Thymus (tissue), 11 donors: ENCODE data around the gene LRRC25. TPM values are rescaled to one million over a fixed set of nuclear protein-coding genes. Genes with fewer than 3 reads are reported as not detected.

Experiments used
- DNase-seq, 9 donors: peaks; one replicate each; pipeline ENCODE4 v3.0.0-alpha.2; 2013; ENCODE audit warnings: low spot score in 9 of 9, low read depth in 6 of 9, missing footprints in 1 of 9
- H3K27ac ChIP-seq, 2 donors: one replicate each; pipeline ENCODE4 v1.5.1; 2013; ENCODE audit warnings: control low read depth in 1 of 2, low read depth in 1 of 2, low read length in 1 of 2, mild to moderate bottlenecking in 1 of 2, moderate library complexity in 1 of 2
- H3K27me3 ChIP-seq, 2 donors: one replicate each; pipeline ENCODE4 v1.5.1; 2013; ENCODE audit warnings: low read length in 1 of 2; ENCODE audit not compliant: control insufficient read depth in 2 of 2, insufficient read depth in 1 of 2
- H3K36me3 ChIP-seq, 2 donors: one replicate each; pipeline ENCODE4 v1.5.1; 2013; ENCODE audit warnings: low read length in 1 of 2, mild to moderate bottlenecking in 1 of 2, moderate library complexity in 1 of 2; ENCODE audit not compliant: control insufficient read depth in 2 of 2, insufficient read depth in 2 of 2
- H3K4me1 ChIP-seq, 2 donors: one replicate each; pipeline ENCODE4 v1.5.1; 2013; ENCODE audit warnings: low read length in 2 of 2; ENCODE audit not compliant: control insufficient read depth in 2 of 2, insufficient read depth in 2 of 2
- H3K4me3 ChIP-seq, 2 donors: one replicate each; pipeline ENCODE4 v1.5.1; 2013; ENCODE audit warnings: low read length in 2 of 2, control low read depth in 1 of 2, mild to moderate bottlenecking in 1 of 2
- H3K9me3 ChIP-seq, 2 donors: one replicate each; pipeline ENCODE4 v1.5.1; 2013; ENCODE audit warnings: low read length in 1 of 2, mild to moderate bottlenecking in 1 of 2; ENCODE audit not compliant: control insufficient read depth in 2 of 2, insufficient read depth in 1 of 2
- WGBS: extraction: QIAGEN DNeasy Blood & Tissue Kit; methylation state at CpG from one replicate; pipeline ENCODE4 v1.1.7; 2013; 5-methylcytosine and 5-hydroxymethylcytosine counted together
- polyA plus RNA-seq: library from polyadenylated mRNA; stranded (reverse); fragments of 200-250 nt; gene quantifications from one replicate; pipeline ENCODE4 v1.2.3, GENCODE V29; 2013
- total RNA-seq: library from RNA; stranded (reverse); fragments of 120-200 nt; gene quantifications from one replicate; pipeline ENCODE4 v1.2.4, GENCODE V29; 2013
- donor health status: healthy.

LRRC25 gene
- total and polyA plus RNA-seq, 2 donors, result 2.5 to 6.2 TPM

- 96% methylated on average over 17 of the region's 17 CpGs for WGBS
- no peak overlapping the region for H3K4me3 ChIP-seq
- DNase-seq, result no peak
- no peaks in the 10 kb centered on the region for H3K4me1 ChIP-seq
- H3K9me3 ChIP-seq, result peaks cover 0 to 3% of the 10 kb centered on the region in 2 donors
- H3K27ac ChIP-seq, result no peak overlapping the region
- H3K27me3 ChIP-seq, result no peaks in the 10 kb centered on the region
- peaks cover 8 to 15% of the 10 kb centered on the region in 2 donors for H3K36me3 ChIP-seq
These were observed 49.3 kb downstream of the LRRC25 start for GRCh38 chr19:18348171-18348570.

- peaks cover 0 to 3% of the 10 kb centered on the region in 2 donors for H3K9me3 ChIP-seq
- H3K36me3 ChIP-seq, result peaks cover 8 to 23% of the 10 kb centered on the region in 2 donors
- no peaks in the 10 kb centered on the region for H3K27me3 ChIP-seq
- no peak for DNase-seq
- no peak overlapping the region for H3K27ac ChIP-seq
- WGBS, result 91% methylated on average over 8 of the region's 8 CpGs
- H3K4me3 ChIP-seq, result no peak overlapping the region
- peaks cover 0 to 8% of the 10 kb centered on the region in 2 donors for H3K4me1 ChIP-seq
These were observed 51.3 kb downstream of the LRRC25 start for GRCh38 chr19:18346091-18346490.

DNA sequence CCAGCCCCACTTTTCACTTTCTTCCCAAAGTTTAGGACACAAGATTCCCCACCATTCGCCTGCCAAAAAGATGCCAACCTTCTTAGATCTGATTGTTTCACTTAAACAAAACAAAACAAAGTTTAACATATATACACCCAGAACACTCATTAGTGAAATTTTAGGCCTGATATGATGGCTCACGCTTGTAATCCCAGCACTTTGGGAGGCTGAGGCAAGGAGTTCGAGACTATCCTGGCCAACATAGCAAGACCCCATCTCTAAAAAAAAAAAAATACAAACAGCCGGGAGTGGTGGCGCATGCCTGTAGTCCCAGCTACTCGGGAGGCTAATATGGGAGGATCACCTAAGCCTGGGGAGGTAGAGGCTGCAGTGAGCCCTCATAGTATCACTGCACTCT is 52.1 kb downstream of the LRRC25 start:
- DNase-seq, result no peak
- WGBS, result 97% methylated on average over 6 of the region's 6 CpGs
- Histone ChIP-seq H3K36me3 (peaks cover 6 to 23% of the 10 kb centered on the region in 2 donors), H3K4me3 (no peak overlapping the region), H3K9me3 (peaks cover 0 to 3% of the 10 kb centered on the region in 2 donors), H3K4me1 (peaks cover 0 to 12% of the 10 kb centered on the region in 2 donors), H3K27me3 (no peaks in the 10 kb centered on the region), H3K27ac (no peak overlapping the region)

- WGBS, result 91% methylated on average over 13 of the region's 13 CpGs
- H3K4me3 ChIP-seq, result no peak overlapping the region
These were observed 52.9 kb downstream of the LRRC25 start for GRCh38 chr19:18344582-18344950.

DNA sequence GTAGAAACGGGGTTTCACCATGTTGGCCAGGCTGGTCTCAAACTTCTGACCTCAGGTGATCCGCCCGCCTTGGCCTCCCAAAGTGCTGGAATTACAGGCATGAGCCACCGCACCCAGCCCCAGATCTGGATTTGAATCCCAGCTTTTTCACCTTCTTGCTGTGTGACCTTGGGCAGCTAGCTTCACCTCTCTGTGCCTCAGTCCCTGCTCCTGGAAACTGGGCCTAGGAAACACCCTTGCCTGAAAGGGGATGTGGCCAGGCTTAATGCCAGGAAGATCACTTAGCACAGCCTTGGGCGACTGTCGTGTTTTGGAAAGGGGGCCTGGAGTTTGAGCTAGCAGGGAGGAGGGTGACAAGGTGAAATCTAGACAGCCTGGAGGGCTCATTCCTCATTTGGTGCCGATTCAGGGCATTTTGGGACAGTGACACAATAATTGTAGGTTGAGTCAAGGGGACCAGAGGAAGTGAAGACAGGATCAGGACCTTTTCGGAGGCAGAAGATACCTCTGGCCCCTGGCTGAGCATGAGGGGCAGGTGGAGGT is 55.3 kb downstream of the LRRC25 start:
- no peak for DNase-seq
- peaks cover 0 to 19% of the 10 kb centered on the region in 2 donors for H3K4me1 ChIP-seq
- no peaks in the 10 kb centered on the region for H3K9me3 ChIP-seq
- WGBS, result 94% methylated on average over 8 of the region's 8 CpGs
- peaks cover 3 to 14% of the 10 kb centered on the region in 2 donors for H3K36me3 ChIP-seq
- no peaks in the 10 kb centered on the region for H3K27me3 ChIP-seq
- no peak overlapping the region for H3K4me3 ChIP-seq
- H3K27ac ChIP-seq, result no peak overlapping the region

More at GRCh38 chr19:18344582-18344950, 52.9 kb downstream of the LRRC25 start:
- Histone ChIP-seq H3K9me3 (peaks cover 0 to 3% of the 10 kb centered on the region in 2 donors), H3K4me1 (peaks cover 0 to 19% of the 10 kb centered on the region in 2 donors), H3K27ac (no peak overlapping the region), H3K36me3 (peaks cover 3 to 23% of the 10 kb centered on the region in 2 donors), H3K27me3 (no peaks in the 10 kb centered on the region)
- no peak for DNase-seq

Other genes starting within 250 kb of the LRRC25 start
- 6.5 TPM for gene PIK3R2, start 244.5 kb downstream of the LRRC25 start, total RNA-seq
- gene PIK3R2, start 244.5 kb downstream of the LRRC25 start, polyA plus RNA-seq, result 15.1 TPM
- gene IFI30, start 223.8 kb downstream of the LRRC25 start, total RNA-seq, result 148 TPM
- gene IFI30, start 223.8 kb downstream of the LRRC25 start, polyA plus RNA-seq, result 237 TPM
- gene MPV17L2, start 204.4 kb downstream of the LRRC25 start, total RNA-seq, result 6.8 TPM
- gene MPV17L2, start 204.4 kb downstream of the LRRC25 start, polyA plus RNA-seq, result 13.4 TPM
- gene RAB3A, start 193.6 kb downstream of the LRRC25 start, total RNA-seq, result 0.52 TPM
- 1.0 TPM for gene RAB3A, start 193.6 kb downstream of the LRRC25 start, polyA plus RNA-seq
- 0.05 TPM for gene PDE4C, start 171.2 kb downstream of the LRRC25 start, total RNA-seq
- 0.34 TPM for gene PDE4C, start 171.2 kb downstream of the LRRC25 start, polyA plus RNA-seq
- 0.57 TPM for gene IQCN, start 123.2 kb downstream of the LRRC25 start, total RNA-seq
- gene IQCN, start 123.2 kb downstream of the LRRC25 start, polyA plus RNA-seq, result 5.0 TPM
- gene JUND, start 116.0 kb downstream of the LRRC25 start, total RNA-seq, result 65.8 TPM
- gene JUND, start 116.0 kb downstream of the LRRC25 start, polyA plus RNA-seq, result 88.3 TPM
- 190 TPM for gene LSM4, start 74.5 kb downstream of the LRRC25 start, total RNA-seq
- gene LSM4, start 74.5 kb downstream of the LRRC25 start, polyA plus RNA-seq, result 147 TPM
- 13.3 TPM for gene PGPEP1, start 57.0 kb downstream of the LRRC25 start, total RNA-seq
- gene PGPEP1, start 57.0 kb downstream of the LRRC25 start, polyA plus RNA-seq, result 14.8 TPM
- 0.42 TPM for gene GDF15, start 11.5 kb downstream of the LRRC25 start, total RNA-seq
- gene GDF15, start 11.5 kb downstream of the LRRC25 start, polyA plus RNA-seq, result 2.2 TPM
- gene SSBP4, start 21.8 kb upstream of the LRRC25 start, total RNA-seq, result 47.3 TPM
- 50.3 TPM for gene SSBP4, start 21.8 kb upstream of the LRRC25 start, polyA plus RNA-seq
- gene ISYNA1, start 40.5 kb upstream of the LRRC25 start, total RNA-seq, result 14.2 TPM
- 66.1 TPM for gene ISYNA1, start 40.5 kb upstream of the LRRC25 start, polyA plus RNA-seq
- gene ELL, start 124.4 kb upstream of the LRRC25 start, total RNA-seq, result 6.8 TPM
- gene ELL, start 124.4 kb upstream of the LRRC25 start, polyA plus RNA-seq, result 14.3 TPM
- gene FKBP8, start 146.0 kb upstream of the LRRC25 start, total RNA-seq, result 153 TPM
- 232 TPM for gene FKBP8, start 146.0 kb upstream of the LRRC25 start, polyA plus RNA-seq
- 42.6 TPM for gene KXD1, start 160.2 kb upstream of the LRRC25 start, total RNA-seq
- 81.9 TPM for gene KXD1, start 160.2 kb upstream of the LRRC25 start, polyA plus RNA-seq
- gene UBA52, start 174.2 kb upstream of the LRRC25 start, total RNA-seq, result 1,679 TPM
- 1,270 TPM for gene UBA52, start 174.2 kb upstream of the LRRC25 start, polyA plus RNA-seq
- gene REX1BD, start 191.2 kb upstream of the LRRC25 start, total RNA-seq, result 72.2 TPM
- gene REX1BD, start 191.2 kb upstream of the LRRC25 start, polyA plus RNA-seq, result 104 TPM
- gene CRLF1, start 209.2 kb upstream of the LRRC25 start, total RNA-seq, result 0.33 TPM
- 17.9 TPM for gene CRLF1, start 209.2 kb upstream of the LRRC25 start, polyA plus RNA-seq
- not detected for gene TMEM59L, start 215.2 kb upstream of the LRRC25 start, total RNA-seq
- gene TMEM59L, start 215.2 kb upstream of the LRRC25 start, polyA plus RNA-seq, result 0.96 TPM
- 0.99 TPM for gene KLHL26, start 239.4 kb upstream of the LRRC25 start, total RNA-seq
- gene KLHL26, start 239.4 kb upstream of the LRRC25 start, polyA plus RNA-seq, result 4.0 TPM